IMR-90 (cell line): ENCODE data around the gene NOA1.
A peak's percentile ranks its signal among the peaks of the same experiment; 100 is the strongest.

Experiments
- BHLHE40 ChIP-seq: fragments of 150-350 bp; IDR thresholded peaks from 2 replicates; pipeline ENCODE4 v1.6.1; 2016; ENCODE audit warnings: mild to moderate bottlenecking, low read depth, low read length
- CHD1 ChIP-seq: IDR thresholded peaks from 2 replicates; pipeline ENCODE4 v1.6.1; 2012; ENCODE audit warnings: low read depth, low read length, improper control_type of control experiment
- CTCF ChIP-seq: conservative IDR thresholded peaks from 2 replicates; pipeline ENCODE4 v1.5.1; 2012; ENCODE audit warnings: mild to moderate bottlenecking, low read depth, low read length, improper control_type of control experiment
- FOS ChIP-seq: fragments of 150-350 bp; IDR thresholded peaks from 2 replicates; pipeline ENCODE4 v1.6.1; 2016; ENCODE audit warnings: low read depth, low read length
- MAFK ChIP-seq: IDR thresholded peaks from 2 replicates; pipeline ENCODE4 v1.6.1; 2012; ENCODE audit warnings: low read depth, low read length, improper control_type of control experiment
- MAZ ChIP-seq: IDR thresholded peaks from 2 replicates; pipeline ENCODE4 v1.6.1; 2012; ENCODE audit warnings: low read depth, mild to moderate bottlenecking, low read length, improper control_type of control experiment, moderate library complexity, borderline replicate concordance
- MXI1 ChIP-seq: IDR thresholded peaks from 2 replicates; pipeline ENCODE4 v1.6.1; 2012; ENCODE audit warnings: low read depth, mild to moderate bottlenecking, low read length, moderate library complexity, borderline replicate concordance
- POLR2A ChIP-seq: IDR thresholded peaks from 2 replicates; pipeline ENCODE4 v1.6.1; 2012; ENCODE audit warnings: mild to moderate bottlenecking, low read depth, low read length
- RAD21 ChIP-seq: IDR thresholded peaks from 2 replicates; pipeline ENCODE4 v1.6.1; 2012; ENCODE audit warnings: low read length, improper control_type of control experiment
- RCOR1 ChIP-seq: IDR thresholded peaks from 2 replicates; pipeline ENCODE4 v1.6.1; 2012; ENCODE audit warnings: mild to moderate bottlenecking, low read length, improper control_type of control experiment; ENCODE audit not compliant: insufficient replicate concordance
- RFX5 ChIP-seq: IDR thresholded peaks from 2 replicates; pipeline ENCODE4 v1.8.0; 2012; ENCODE audit warnings: low read depth, mild to moderate bottlenecking, low read length, moderate library complexity
- SMC3 ChIP-seq: fragments of 150-350 bp; IDR thresholded peaks from 2 replicates; pipeline ENCODE4 v1.6.1; 2016; ENCODE audit warnings: low read depth, mild to moderate bottlenecking, antibody characterized with exemption, low read length, moderate library complexity
- USF2 ChIP-seq: fragments of 150-350 bp; IDR thresholded peaks from 2 replicates; pipeline ENCODE4 v1.6.1; 2017; ENCODE audit warnings: mild to moderate bottlenecking, antibody characterized with exemption, low read length, low read depth

GRCh38 chr4:56958111-56958517 is 19.3 kb downstream of the NOA1 start:
- TF ChIP-seq CTCF (no peak), RFX5 (no peak), RCOR1 (peak; percentile 32), POLR2A (0 out of 2 replicates have a peak, but pooled peaks have one; percentile 17), USF2 (peak; percentile 75), MAFK (peak; percentile 53; the same call in 1 of the 2 replicates), SMC3 (no peak), FOS (peak; percentile 70), BHLHE40 (peak; percentile 59), MAZ (peak; percentile 27; the same call in 1 of the 2 replicates), RAD21 (no peak), CHD1 (no peak), MXI1 (0 out of 2 replicates have a peak, but pooled peaks have one; percentile 45)
